Activated CD4-positive, alpha-beta T cell treated with anti-CD3 and anti-CD28 coated beads, Interleukin-2, amount 50 U/mL, for 16 hours (primary cell): ENCODE results near the gene ZNF219.

Experiments used
- DNase-seq: peaks from one replicate; pipeline ENCODE4 v3.0.0-alpha.2; 2020

ZNF219 gene

DNA sequence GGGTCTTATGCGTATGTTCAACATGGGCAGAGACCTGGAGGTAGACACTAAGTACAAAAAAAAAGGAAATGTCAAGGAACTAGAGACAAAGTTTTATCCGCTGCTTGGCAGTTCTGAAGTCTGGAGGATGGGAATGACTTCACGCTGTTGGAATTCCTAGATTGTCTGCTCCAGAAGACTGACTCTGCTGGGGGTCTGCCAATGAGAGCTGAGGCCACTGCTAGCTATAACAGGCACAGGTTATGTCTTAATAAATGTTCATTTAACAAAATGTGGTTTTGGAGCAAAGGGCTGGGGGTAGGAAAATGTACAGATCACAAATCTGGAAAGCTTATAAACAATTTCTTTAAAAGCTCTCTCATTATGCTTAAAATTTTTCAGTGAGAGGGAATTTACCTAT lies 35.0 kb downstream of the ZNF219 start:
- DNase-seq, result no peak

DNA sequence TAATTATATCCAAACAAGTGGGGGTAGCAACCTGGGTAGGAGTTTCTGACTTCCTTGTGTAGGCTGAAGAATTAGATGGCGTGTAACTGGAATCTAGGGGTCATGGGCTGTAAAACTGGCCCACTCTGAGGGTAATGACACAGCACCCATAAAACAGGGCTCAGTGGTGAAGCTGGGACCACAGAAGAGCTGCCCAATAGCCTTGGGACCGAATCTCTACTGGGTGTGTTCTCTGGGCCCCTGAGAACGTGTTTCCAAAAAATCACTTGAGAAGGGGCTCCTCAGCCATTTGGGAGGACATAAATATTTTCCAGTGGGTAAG lies 37.1 kb downstream of the ZNF219 start:
- no peak for DNase-seq

DNA sequence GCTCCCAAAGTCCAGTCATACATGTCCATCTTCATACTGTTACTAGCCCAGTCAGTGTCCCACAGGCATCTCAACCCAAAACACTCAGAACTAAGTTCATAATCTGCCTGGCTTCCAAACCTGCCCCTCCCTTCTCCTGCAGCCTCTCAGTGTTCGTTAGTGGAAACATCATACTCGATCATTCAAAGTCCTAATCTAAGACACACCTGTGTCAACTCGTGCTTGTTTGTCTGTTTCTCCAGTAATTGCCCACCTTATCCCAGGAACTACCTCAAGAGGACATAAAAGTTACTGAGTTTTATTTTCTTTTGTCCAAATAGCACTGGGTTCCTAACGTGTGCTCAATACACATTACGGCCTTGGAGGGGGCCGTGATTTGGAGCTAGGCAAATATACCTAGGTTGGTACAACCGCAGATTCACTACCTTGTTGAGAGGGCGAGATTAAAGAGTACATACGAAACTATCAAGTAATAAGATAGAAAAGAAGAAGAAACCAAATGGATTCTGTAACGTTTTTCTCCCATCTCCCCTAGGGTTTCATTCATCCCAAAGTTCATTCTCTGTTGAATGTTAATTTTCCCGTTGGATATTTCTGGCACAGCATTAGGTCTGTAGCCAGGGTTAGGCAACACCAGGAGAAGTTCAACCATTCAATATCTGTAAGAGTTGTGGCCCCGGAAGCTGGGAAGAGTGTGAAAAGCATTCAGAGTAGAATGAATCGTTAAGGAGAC lies 37.7 kb downstream of the ZNF219 start:
- no peak for DNase-seq

DNA sequence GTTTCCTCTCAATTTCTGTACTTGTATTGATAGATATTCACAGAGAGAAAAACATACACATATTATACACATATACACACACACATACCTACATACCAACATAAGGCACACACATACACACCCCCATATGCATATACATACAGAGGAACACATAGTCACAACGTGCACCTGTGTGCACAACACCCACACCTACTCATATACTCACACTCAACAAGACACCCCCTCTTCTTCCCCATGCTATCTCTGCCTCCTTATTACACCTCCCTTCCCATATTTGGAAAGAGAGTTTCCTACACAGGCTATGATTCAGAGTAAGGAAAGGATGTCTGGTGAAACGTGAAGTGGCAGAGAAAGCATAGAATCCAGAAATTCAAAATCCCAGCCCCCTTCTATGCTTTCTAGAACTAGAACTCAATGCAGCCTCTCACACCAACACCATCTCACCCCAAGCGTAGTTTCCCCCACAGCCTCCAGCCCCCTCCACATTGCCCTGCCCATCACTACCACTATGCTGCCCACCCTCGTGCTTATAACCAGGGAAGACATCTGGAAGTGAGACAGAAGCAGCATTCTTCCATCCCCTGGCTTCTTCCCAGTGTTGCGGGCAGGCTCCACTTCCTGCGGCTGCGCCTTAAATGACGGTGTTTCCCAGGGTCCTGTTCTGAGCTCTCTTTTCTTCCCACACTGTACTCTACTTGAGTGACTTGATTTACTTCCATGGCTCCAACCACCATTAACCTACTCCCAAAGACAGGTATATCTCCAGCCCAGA lies 38.4 kb downstream of the ZNF219 start:
- no peak for DNase-seq

DNA sequence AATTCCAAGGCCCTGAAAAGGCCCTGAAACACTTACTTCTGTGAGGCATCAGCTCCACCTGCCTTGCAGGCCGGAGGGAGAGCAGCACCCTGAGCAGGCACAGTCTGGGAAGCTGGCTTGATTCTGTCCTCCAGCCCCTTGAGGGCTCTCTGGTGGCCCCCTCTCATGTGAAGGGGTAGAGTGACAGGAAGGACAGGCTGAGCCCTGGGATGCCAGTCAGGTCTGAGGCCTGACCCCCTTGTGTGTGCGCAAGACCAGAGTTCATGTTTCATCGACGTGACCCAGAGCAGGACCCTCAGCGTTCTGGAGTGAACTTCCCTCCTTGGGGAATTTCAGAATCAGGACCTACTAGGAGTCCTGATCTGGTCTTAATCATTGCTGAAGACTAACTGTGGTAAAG lies 39.6 kb downstream of the ZNF219 start:
- no peak for DNase-seq

DNA sequence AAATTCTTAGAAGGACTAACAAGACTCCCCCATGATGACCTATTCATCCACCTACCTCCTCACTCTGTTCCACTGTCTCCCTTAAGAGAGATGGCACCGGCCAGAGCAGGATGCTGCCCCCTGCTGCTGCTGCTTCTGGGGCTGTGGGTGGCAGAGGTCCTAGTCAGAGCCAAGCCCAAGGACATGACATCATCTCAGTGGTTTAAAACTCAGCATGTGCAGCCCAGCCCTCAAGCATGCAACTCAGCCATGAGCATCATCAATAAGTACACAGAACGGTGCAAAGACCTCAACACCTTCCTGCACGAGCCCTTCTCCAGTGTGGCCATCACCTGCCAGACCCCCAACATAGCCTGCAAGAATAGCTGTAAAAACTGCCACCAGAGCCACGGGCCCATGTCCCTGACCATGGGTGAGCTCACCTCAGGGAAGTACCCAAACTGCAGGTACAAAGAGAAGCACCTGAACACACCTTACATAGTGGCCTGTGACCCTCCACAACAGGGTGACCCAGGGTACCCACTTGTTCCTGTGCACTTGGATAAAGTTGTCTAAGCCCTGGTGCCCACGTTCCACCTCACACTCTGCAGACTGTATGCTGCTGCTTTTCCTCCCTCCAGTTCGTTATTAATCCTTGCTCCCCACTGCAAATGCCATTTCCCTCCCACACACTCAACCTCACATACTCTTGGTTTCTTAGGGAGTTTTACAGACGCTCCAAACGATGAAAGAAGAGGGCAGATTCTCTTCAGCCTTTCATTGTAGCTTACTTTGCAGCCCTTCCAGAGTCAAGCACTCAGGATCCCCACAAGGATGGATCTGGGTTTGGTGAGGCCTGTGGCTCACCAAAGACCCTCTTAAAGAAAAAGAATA lies 40.4 kb downstream of the ZNF219 start, which contains the start of gene RNASE8:
RNASE8 (plus strand) TSS at position 20 of the 873 bp plus-strand sequence; CDS start at position 91, 71 bp downstream.
- no peak for DNase-seq

DNA sequence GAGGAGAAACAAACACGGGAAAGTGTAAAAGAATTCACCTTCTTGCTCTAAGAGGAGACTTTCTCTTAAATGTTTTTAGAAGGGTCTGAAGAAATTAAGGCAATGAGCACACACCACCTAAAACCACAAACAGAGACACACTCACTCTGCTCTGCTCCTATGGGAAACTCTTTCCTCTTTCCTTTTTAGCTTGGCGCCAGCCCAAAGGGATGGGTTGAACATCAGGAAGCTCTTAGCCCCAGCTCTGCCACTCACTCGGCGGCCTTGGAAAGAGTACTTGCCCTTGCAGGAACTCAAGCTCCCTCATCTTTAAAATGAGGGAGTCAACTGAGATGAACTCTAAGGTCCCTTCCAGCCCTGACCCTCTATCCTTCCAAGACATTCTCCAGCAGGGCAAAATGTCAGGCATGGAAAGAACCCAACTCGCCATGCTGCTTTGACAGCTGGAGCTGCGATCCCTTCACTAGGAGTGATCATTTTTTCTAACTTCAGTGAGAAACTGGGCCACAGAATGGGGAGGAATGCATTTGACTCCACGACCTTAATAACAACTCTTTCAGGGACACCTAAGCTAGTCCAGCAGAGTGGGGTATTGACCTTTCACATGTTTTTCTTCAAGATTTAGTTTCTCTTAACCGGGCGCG lies 41.8 kb downstream of the ZNF219 start:
- no peak for DNase-seq

DNA sequence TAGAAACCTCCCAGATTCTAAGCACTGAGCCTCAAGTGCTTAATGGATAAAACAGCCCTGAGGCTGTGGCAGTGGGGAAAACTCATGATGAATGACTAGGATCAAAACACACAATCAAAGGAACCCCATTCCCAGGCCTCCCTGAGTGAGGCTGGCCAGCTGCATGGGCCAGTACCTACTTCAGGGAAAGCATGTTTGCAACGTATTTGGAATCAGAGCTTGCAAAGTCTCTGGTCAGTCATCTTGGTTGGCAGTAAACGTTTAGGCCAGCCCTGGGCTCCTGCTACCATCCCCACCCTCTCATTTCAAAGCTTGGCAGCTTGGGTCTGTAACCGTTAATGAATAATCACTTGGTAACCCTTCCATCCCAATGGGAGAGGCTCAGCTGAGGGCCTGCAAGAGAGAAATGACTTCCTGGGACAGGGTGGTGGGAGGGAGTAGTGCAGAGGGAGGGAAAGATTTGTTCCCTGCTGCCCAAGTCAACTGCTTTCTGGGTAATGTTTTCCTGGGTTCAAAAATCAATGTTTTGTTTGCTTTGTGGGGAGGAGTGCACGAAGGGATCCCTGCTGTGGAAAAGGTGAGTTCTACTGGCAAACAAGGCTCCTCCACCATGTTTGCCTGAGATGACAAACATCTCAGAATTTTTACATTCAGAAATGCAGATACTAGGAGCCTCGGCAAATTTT lies 42.9 kb downstream of the ZNF219 start:
- DNase-seq, result no peak

DNA sequence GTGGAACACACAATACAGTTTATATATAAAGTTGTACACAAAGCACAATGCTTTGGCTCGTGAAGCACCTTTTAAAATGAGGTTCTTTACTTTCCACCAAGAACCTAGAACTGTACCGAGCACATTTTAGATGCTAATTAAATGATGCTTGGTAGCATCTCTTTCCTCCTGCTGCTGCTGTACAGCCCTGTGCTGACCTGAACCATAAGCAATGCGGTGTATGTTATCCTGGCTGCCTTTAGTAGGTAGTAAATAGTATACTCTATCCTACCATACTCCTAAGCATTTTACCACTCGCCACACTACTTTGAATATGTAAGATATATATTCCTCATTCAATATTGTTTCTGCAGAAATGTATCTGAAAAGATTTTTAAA lies 43.7 kb downstream of the ZNF219 start:
- no peak for DNase-seq

DNA sequence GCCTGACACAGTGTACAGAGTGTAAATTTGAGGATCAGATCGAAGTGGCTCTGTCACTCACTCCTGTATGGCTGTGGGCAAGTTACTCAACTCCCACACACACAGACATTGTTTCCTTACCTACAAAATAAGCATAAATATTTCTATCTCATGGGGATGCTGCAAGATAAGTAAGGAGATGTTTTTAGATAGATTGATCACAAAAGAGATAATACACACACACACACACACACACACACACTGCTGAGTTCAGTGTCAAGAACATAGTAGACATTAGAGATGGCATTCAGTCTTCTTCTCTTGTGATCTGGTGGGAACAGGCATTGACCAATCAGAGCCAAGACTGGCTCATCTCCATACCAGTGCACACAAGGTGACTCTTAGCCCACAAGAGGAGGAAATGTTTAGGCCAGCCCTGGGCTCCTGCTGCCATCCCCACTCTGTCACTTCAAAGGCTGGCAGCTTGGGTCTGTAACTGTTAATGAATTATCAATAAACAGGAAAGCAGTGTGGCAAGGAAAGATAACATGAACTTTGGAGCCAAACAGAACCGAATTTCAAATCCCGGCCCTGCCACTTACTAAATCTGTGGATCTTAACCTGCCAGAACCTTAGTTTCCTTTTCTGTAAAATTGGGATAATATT lies 44.2 kb downstream of the ZNF219 start:
- DNase-seq, result no peak

DNA sequence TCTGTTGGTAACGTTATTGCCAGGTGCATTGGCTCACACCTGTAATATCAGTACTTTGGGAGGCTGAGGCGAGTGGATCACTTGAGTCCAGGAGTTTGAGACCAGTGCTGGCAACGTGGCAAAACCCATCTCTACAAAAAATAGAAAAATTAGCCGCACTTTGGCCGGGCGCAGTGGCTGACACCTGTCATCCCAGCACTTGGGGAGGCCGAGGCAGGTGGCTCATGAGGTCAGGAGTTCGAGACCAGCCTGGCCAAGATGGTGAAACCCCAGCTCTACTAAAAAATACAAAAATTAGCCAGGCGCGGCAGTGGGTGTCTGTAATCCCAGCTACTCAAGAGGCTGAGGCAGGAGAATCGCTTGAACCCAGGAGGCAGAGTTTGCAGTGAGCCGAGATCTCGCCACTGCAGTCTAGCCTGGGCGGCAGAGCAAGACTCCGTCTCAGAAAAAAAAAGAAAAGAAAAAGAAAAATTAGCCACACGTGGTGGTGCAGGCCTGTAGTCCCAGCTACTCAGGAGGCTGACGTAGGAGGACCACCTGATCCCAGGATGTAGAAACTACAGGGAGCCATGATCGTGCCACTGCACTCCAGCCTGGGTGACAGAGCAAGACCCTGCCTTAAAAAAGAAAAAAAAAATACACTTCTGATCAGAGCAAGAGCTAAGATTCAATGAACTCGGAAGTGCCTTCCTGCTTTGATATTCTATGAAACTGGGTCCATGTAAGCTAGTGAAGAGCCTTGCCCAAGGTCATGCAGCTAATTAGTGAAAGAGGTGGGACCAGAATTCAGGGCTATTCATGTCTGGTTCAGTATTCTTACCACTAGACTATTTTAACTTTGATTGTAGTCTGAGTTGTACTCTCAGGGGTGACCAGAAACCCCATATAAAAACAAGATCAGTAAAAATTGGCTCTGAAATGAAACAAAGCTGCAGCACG lies 45.0 kb downstream of the ZNF219 start:
- no peak for DNase-seq

DNA sequence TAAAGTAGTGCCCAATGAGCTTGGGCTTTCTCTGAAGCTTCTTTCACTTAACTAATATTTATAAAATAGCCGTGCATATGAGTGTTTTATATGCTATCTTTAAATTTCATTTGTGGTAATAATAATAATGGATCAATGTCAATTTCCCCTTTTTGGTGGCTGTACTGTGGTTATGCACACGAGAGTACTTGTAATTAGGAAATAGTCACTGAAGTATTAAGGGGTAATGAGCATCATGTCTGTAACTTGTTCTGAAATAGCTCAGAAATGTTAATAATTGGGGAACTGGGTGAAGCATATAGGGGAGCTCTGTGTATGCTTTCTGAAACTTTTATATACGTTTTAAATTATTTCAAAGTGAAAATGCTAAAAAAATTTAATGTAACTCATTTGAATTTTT lies 47.9 kb downstream of the ZNF219 start:
- DNase-seq, result no peak

DNA sequence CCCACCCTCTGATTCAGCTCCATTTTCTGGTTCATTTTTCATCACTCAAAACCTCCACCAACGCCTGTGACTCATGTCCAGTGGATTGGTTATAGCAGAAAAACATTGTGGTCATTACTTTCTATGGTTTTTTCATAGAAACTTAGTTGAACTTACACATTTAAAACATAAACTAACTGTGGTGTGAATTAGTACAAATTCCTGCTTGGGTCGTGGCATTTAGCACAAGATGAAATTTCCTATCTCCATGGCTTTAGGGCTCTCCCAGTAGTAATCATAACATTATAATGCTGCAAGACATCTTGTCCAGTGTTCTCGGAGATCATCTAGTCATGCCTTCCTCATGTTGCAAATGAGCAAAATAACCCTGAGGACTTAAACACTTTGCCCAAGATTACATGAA lies 49.2 kb downstream of the ZNF219 start:
- no peak for DNase-seq

DNA sequence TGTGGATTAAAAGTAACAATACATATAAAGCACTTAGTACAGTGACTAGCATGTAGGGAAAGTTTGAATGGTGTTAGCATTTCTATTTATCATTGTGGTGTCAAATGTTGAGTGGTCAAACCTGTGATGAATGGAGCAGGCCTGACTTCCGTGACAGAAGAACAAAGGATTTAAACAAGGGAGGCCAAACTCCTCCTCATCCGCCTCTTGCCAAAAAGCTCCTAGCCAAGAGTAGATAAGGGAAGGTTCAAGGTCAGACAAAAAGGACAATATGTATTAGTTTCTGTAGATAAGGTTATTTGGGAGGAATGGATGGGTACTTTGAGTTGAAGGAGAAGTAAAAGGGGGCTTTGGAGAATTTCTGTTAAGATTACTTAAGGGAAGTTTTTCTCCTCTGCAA lies 49.8 kb downstream of the ZNF219 start:
- DNase-seq, result no peak

DNA sequence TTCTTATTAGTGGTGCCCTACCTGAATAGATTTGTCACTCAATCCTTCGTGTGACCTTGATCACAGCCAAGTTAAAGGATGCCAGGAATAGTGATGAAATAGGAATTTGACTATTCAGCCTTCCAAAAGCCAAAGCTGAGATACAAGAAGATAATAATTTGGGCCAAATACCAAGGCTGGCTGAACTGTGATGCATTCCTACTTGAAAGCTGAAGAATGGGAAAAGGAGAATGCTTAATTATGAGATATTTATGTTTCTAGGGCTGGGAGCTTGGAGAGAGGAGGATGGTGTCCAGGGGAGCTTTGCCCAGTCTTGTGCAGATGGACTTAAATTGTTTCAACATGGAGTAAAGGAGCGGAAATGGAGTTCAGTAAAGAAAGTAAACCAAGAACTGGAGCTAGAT lies 51.1 kb downstream of the ZNF219 start:
- DNase-seq, result no peak

DNA sequence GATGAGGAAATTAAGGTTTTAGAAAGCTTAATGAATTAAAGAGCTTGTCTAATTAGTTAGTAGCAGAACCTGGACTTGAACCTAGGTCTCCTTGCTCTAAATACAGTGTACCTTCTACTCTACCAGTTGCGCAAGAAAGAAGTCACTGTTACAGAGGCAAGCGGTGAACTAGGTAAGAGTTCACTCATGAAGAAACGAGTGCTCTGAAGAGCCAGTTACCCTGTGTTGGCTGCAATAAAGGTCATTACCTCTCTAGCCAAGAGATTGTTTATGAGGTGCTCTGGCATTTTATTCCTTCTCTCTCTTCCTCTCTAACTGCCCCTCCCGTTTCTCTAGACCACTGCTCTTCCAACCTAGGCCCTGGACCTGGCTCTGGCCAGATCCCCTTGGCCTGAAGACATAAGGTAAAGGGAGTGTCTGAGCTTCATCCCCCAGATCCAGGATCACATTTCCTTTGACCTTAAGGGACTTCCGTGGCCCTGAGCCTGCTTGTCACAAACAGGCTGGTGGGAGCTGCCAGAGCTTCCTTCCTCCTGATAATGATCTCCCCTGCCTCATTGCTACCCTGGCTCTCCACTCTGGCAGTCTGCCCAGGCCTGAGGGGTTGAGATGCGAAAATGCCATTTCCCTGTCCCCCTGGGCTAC lies 54.4 kb downstream of the ZNF219 start:
- DNase-seq, result no peak

DNA sequence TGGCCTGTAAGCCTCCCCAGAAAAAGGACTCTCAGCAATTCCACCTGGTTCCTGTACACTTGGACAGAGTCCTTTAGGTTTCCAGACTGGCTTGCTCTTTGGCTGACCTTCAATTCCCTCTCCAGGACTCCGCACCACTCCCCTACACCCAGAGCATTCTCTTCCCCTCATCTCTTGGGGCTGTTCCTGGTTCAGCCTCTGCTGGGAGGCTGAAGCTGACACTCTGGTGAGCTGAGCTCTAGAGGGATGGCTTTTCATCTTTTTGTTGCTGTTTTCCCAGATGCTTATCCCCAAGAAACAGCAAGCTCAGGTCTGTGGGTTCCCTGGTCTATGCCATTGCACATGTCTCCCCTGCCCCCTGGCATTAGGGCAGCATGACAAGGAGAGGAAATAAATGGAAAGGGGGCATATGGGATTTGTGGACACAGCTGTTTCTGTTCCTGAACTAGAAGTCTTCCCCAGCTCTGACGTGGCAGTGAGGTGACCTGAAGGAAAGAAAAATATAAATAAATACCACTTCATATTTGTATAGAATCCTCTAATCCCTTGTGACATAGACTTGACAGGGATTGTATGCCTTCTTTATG lies 55.0 kb downstream of the ZNF219 start:
- no peak for DNase-seq

DNA sequence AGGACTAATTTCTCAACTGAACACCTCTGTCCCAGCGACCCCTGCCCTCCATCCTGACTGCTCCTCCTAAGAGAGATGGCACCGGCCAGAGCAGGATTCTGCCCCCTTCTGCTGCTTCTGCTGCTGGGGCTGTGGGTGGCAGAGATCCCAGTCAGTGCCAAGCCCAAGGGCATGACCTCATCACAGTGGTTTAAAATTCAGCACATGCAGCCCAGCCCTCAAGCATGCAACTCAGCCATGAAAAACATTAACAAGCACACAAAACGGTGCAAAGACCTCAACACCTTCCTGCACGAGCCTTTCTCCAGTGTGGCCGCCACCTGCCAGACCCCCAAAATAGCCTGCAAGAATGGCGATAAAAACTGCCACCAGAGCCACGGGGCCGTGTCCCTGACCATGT lies 55.5 kb downstream of the ZNF219 start:
- no peak for DNase-seq

DNA sequence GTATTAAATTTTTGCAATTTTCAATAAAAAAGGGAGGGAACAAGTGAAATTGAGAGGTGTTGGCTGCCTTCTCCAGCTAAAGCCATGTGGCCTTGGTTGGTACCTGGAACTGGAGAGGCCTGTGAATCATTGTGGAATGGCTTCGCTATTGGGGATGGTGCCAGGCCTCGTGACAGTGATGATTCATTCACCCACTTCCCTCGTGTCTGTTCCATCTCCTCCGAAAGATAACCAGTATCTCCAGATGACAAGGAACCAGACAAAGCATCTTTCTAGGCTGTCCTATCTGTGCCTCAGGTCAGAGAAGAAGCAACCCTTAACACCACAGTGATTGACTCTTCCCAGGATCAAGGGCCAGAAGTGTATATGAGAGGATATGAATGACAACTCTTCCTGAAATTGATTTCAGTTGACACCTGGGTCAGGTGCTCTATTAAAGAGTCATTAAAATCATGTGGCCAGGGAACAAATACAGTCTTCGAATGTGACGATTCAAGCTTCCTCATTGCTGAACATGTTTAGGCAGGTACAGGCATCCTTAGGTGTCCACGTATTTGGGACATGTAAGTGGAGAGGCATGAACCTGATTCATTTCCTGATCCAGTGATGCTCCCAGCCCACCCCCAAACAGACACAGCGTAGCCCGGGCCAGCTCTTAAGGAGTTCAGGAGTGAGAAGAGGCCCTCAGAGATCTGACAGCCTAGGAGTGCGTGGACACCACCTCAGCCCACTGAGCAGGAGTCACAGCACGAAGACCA lies 56.6 kb downstream of the ZNF219 start, which contains the start of gene RNASE7:
RNASE7 (plus strand) TSS at position 687 of the 758 bp plus-strand sequence. CDS start 631 bp downstream, outside the sequence.
- no peak for DNase-seq
